WTC11 (cell line): Measurements from ENCODE around the gene NBEA. TPM values are rescaled to one million over a fixed set of nuclear protein-coding genes. Genes with fewer than 3 reads are reported as not detected.

Experiments
- ATAC-seq: fragments of 200-7000 bp; cut with Tn5 transposase; 2 replicates; pipeline ENCODE4 v1.10.0; 2021; ENCODE audit warnings: mild to moderate bottlenecking, moderate library complexity
- CTCF ChIA-PET: fragments of 300-600 bp; sonication (Branson Sonifier 250); formaldehyde crosslinking; loops from one replicate; lab custom pipeline; 2021; ENCODE audit warnings: antibody characterized with exemption; lab: Charles Lee
- POLR2A ChIA-PET: fragments of 350-600 bp; sonication (Branson Sonifier 250); formaldehyde crosslinking; loops from one replicate; lab custom pipeline; 2021; ENCODE audit warnings: antibody characterized with exemption; lab: Charles Lee
- DNase-seq: peaks from one replicate; pipeline ENCODE4 v3.0.0; 2021; ENCODE audit warnings: low spot score
- H3K27ac Mint-ChIP-seq: 2 replicates; pipeline ENCODE4 v1.8.0; 2021; ENCODE audit warnings: mixed read lengths
- H3K27me3 Mint-ChIP-seq: 2 replicates; pipeline ENCODE4 v1.8.0; 2021; ENCODE audit warnings: low read depth, mild to moderate bottlenecking, moderate library complexity, mixed read lengths
- H3K36me3 Mint-ChIP-seq: 2 replicates; pipeline ENCODE4 v1.8.0; 2021; ENCODE audit warnings: mixed read lengths
- H3K4me1 Mint-ChIP-seq: 2 replicates; pipeline ENCODE4 v1.8.0; 2022; ENCODE audit warnings: mixed read lengths
- H3K4me3 Mint-ChIP-seq: 2 replicates; pipeline ENCODE4 v1.8.0; 2021; ENCODE audit warnings: mild to moderate bottlenecking, moderate library complexity, mixed read lengths
- H3K9me3 Mint-ChIP-seq: 2 replicates; pipeline ENCODE4 v1.8.0; 2021; ENCODE audit warnings: mixed read lengths
- EMX1 ChIP-seq: fragments of 250-450 bp; sonication (Bioruptor Pico); IDR thresholded peaks from 2 replicates; pipeline ENCODE4 v1.8.0; 2021; ENCODE audit warnings: mild to moderate bottlenecking
- ESRRA ChIP-seq: sonication (generic); formaldehyde crosslinking; IDR thresholded peaks from 2 replicates; pipeline ENCODE4 v1.8.1; 2022; ENCODE audit warnings: mild to moderate bottlenecking, missing genetic modification reagents, borderline replicate concordance
- ETV6 ChIP-seq: sonication (generic); formaldehyde crosslinking; IDR thresholded peaks from 2 replicates; pipeline ENCODE4 v1.8.1; 2022; ENCODE audit warnings: mild to moderate bottlenecking, missing genetic modification reagents
- FOXJ3 ChIP-seq: sonication (generic); formaldehyde crosslinking; IDR thresholded peaks from 2 replicates; pipeline ENCODE4 v1.9.0; 2021; ENCODE audit warnings: missing genetic modification reagents, mild to moderate bottlenecking, borderline replicate concordance
- JUN ChIP-seq: sonication (generic); formaldehyde crosslinking; IDR thresholded peaks from 2 replicates; pipeline ENCODE4 v1.8.0; 2023; ENCODE audit warnings: mild to moderate bottlenecking, missing genetic modification reagents
- KAT7 ChIP-seq: sonication (generic); formaldehyde crosslinking; IDR thresholded peaks from 2 replicates; pipeline ENCODE4 v1.8.1; 2023; ENCODE audit warnings: missing genetic modification reagents, mild to moderate bottlenecking, borderline replicate concordance
- SOX15 ChIP-seq: fragments of 250-450 bp; sonication (Bioruptor Pico); IDR thresholded peaks from 2 replicates; pipeline ENCODE4 v1.9.0; 2021; ENCODE audit warnings: mild to moderate bottlenecking
- TEAD1 ChIP-seq: sonication (generic); formaldehyde crosslinking; IDR thresholded peaks from 2 replicates; pipeline ENCODE4 v1.8.0; 2022; ENCODE audit warnings: mild to moderate bottlenecking, missing genetic modification reagents
- ZNF219 ChIP-seq: sonication (generic); formaldehyde crosslinking; IDR thresholded peaks from 2 replicates; pipeline ENCODE4 v1.8.0; 2023; ENCODE audit warnings: missing genetic modification reagents, mild to moderate bottlenecking, borderline replicate concordance
- ZNF232 ChIP-seq: sonication (generic); formaldehyde crosslinking; IDR thresholded peaks from 2 replicates; pipeline ENCODE4 v1.8.0; 2022; ENCODE audit warnings: mild to moderate bottlenecking, missing genetic modification reagents
- total RNA-seq: library from RNA; stranded (reverse); gene quantifications from 3 replicates; pipeline ENCODE4 v1.2.3, GENCODE V29; 2021
- TF ChIP-seq, protein P1 (sequence below): fragments of 250-450 bp; sonication (Bioruptor Pico); IDR thresholded peaks from 2 replicates; pipeline ENCODE4 v1.9.0; 2021; ENCODE audit warnings: mild to moderate bottlenecking, borderline replicate concordance
- TF ChIP-seq, protein P2 (sequence below): sonication (generic); formaldehyde crosslinking; IDR thresholded peaks from 2 replicates; pipeline ENCODE4 v1.8.1; 2023; ENCODE audit warnings: mild to moderate bottlenecking, missing genetic modification reagents, borderline replicate concordance
- TF ChIP-seq, protein P3 (sequence below): sonication (generic); formaldehyde crosslinking; IDR thresholded peaks from 2 replicates; pipeline ENCODE4 v1.8.0; 2022; ENCODE audit warnings: mild to moderate bottlenecking, missing genetic modification reagents
- TF ChIP-seq, protein P4 (sequence below): sonication (generic); formaldehyde crosslinking; IDR thresholded peaks from 2 replicates; pipeline ENCODE4 v1.8.1; 2022; ENCODE audit warnings: low read depth, mild to moderate bottlenecking, moderate library complexity, missing genetic modification reagents, borderline replicate concordance
- TF ChIP-seq, protein P5 (sequence below): sonication (generic); formaldehyde crosslinking; IDR thresholded peaks from 2 replicates; pipeline ENCODE4 v1.8.1; 2022; ENCODE audit warnings: mild to moderate bottlenecking, missing genetic modification reagents, moderate library complexity, borderline replicate concordance
- TF ChIP-seq, protein P6 (sequence below): sonication (generic); formaldehyde crosslinking; IDR thresholded peaks from 2 replicates; pipeline ENCODE4 v1.8.0; 2023; ENCODE audit warnings: missing genetic modification reagents

The NBEA gene
- total RNA-seq, 1 experiment from 2014 or later = 20.9 TPM

DNA sequence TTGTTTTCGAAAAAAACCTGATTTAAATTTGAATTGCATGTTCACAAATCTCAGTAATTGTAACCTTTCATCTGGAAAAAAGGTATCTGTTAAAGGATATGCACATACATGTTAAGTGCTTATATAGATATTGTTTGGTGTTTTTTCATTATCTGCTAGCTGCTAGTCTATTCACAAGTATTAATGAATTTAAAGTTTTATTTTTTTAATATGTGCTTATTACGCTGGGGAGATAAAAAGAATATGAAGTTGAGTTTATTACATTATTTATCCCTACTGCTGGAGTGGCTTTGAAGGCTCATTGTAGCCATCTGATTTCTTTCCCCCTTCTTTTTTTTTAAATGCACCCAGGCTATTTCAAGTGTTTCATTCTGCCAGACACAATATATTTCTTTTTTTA lies 538.3 kb downstream of the NBEA start (continued):
- TF ChIP-seq, protein P1, sequence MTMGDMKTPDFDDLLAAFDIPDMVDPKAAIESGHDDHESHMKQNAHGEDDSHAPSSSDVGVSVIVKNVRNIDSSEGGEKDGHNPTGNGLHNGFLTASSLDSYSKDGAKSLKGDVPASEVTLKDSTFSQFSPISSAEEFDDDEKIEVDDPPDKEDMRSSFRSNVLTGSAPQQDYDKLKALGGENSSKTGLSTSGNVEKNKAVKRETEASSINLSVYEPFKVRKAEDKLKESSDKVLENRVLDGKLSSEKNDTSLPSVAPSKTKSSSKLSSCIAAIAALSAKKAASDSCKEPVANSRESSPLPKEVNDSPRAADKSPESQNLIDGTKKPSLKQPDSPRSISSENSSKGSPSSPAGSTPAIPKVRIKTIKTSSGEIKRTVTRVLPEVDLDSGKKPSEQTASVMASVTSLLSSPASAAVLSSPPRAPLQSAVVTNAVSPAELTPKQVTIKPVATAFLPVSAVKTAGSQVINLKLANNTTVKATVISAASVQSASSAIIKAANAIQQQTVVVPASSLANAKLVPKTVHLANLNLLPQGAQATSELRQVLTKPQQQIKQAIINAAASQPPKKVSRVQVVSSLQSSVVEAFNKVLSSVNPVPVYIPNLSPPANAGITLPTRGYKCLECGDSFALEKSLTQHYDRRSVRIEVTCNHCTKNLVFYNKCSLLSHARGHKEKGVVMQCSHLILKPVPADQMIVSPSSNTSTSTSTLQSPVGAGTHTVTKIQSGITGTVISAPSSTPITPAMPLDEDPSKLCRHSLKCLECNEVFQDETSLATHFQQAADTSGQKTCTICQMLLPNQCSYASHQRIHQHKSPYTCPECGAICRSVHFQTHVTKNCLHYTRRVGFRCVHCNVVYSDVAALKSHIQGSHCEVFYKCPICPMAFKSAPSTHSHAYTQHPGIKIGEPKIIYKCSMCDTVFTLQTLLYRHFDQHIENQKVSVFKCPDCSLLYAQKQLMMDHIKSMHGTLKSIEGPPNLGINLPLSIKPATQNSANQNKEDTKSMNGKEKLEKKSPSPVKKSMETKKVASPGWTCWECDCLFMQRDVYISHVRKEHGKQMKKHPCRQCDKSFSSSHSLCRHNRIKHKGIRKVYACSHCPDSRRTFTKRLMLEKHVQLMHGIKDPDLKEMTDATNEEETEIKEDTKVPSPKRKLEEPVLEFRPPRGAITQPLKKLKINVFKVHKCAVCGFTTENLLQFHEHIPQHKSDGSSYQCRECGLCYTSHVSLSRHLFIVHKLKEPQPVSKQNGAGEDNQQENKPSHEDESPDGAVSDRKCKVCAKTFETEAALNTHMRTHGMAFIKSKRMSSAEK (CRISPR knock-in tag) = no peak
- no peak for TF ChIP-seq ZNF232 (CRISPR knock-in tag)

DNA sequence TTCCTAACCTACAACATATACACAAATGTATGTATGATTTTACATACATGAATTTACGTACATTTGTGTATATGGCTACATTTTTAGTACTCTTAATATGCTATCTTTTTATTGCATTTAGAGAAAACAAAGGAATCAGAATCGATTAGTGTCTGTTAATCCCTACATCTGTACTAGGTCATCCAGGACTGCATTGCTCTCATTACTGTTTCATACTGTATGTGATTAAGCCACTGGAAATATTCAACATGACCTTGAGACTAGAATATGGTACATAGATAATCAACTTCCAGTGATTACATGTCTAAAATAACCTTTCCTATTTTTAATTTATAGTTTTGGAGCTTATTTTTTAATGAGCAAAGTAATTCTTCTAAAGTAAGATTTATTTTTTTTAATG lies 539.7 kb downstream of the NBEA start:
- no peak overlapping the region for H3K27ac Mint-ChIP-seq
- ChIA-PET CTCF (no interaction called here), POLR2A (no interaction called here)
- peaks cover 26% of the 10 kb centered on the region for H3K4me1 Mint-ChIP-seq
- H3K36me3 Mint-ChIP-seq = no peaks in the 10 kb centered on the region
- TF ChIP-seq, protein P2, sequence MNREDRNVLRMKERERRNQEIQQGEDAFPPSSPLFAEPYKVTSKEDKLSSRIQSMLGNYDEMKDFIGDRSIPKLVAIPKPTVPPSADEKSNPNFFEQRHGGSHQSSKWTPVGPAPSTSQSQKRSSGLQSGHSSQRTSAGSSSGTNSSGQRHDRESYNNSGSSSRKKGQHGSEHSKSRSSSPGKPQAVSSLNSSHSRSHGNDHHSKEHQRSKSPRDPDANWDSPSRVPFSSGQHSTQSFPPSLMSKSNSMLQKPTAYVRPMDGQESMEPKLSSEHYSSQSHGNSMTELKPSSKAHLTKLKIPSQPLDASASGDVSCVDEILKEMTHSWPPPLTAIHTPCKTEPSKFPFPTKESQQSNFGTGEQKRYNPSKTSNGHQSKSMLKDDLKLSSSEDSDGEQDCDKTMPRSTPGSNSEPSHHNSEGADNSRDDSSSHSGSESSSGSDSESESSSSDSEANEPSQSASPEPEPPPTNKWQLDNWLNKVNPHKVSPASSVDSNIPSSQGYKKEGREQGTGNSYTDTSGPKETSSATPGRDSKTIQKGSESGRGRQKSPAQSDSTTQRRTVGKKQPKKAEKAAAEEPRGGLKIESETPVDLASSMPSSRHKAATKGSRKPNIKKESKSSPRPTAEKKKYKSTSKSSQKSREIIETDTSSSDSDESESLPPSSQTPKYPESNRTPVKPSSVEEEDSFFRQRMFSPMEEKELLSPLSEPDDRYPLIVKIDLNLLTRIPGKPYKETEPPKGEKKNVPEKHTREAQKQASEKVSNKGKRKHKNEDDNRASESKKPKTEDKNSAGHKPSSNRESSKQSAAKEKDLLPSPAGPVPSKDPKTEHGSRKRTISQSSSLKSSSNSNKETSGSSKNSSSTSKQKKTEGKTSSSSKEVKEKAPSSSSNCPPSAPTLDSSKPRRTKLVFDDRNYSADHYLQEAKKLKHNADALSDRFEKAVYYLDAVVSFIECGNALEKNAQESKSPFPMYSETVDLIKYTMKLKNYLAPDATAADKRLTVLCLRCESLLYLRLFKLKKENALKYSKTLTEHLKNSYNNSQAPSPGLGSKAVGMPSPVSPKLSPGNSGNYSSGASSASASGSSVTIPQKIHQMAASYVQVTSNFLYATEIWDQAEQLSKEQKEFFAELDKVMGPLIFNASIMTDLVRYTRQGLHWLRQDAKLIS (CRISPR knock-in tag) = no peak
- TF ChIP-seq, protein P3, sequence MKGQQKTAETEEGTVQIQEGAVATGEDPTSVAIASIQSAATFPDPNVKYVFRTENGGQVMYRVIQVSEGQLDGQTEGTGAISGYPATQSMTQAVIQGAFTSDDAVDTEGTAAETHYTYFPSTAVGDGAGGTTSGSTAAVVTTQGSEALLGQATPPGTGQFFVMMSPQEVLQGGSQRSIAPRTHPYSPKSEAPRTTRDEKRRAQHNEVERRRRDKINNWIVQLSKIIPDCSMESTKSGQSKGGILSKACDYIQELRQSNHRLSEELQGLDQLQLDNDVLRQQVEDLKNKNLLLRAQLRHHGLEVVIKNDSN (CRISPR knock-in tag) = no peak
- TF ChIP-seq ZNF232 (CRISPR knock-in tag) = no peak
- TF ChIP-seq, protein P4, sequence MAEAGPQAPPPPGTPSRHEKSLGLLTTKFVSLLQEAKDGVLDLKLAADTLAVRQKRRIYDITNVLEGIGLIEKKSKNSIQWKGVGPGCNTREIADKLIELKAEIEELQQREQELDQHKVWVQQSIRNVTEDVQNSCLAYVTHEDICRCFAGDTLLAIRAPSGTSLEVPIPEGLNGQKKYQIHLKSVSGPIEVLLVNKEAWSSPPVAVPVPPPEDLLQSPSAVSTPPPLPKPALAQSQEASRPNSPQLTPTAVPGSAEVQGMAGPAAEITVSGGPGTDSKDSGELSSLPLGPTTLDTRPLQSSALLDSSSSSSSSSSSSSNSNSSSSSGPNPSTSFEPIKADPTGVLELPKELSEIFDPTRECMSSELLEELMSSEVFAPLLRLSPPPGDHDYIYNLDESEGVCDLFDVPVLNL (CRISPR knock-in tag) = no peak
- TF ChIP-seq JUN = no peak
- TF ChIP-seq ESRRA (CRISPR knock-in tag) = no peak
- no peak for TF ChIP-seq SOX15 (CRISPR knock-in tag)
- TF ChIP-seq, protein P5, sequence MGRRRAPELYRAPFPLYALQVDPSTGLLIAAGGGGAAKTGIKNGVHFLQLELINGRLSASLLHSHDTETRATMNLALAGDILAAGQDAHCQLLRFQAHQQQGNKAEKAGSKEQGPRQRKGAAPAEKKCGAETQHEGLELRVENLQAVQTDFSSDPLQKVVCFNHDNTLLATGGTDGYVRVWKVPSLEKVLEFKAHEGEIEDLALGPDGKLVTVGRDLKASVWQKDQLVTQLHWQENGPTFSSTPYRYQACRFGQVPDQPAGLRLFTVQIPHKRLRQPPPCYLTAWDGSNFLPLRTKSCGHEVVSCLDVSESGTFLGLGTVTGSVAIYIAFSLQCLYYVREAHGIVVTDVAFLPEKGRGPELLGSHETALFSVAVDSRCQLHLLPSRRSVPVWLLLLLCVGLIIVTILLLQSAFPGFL = no peak
- TF ChIP-seq ETV6 = no peak
- TF ChIP-seq KAT7 = no peak
- TF ChIP-seq EMX1 (CRISPR knock-in tag) = no peak
- TF ChIP-seq, protein P6, sequence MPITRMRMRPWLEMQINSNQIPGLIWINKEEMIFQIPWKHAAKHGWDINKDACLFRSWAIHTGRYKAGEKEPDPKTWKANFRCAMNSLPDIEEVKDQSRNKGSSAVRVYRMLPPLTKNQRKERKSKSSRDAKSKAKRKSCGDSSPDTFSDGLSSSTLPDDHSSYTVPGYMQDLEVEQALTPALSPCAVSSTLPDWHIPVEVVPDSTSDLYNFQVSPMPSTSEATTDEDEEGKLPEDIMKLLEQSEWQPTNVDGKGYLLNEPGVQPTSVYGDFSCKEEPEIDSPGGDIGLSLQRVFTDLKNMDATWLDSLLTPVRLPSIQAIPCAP (CRISPR knock-in tag) = no peak
- no peak for TF ChIP-seq ZNF219
- no peak for TF ChIP-seq TEAD1 (CRISPR knock-in tag)
- TF ChIP-seq FOXJ3 (CRISPR knock-in tag) = no peak
- no peaks in the 10 kb centered on the region for H3K9me3 Mint-ChIP-seq
- ATAC-seq (no peak), DNase-seq (no peak)
- peaks cover 32% of the 10 kb centered on the region for H3K27me3 Mint-ChIP-seq
- no peak overlapping the region for H3K4me3 Mint-ChIP-seq
